Renal pelvis (tissue), 12 donors: ENCODE measurements around the gene EPHX1. TPM values are rescaled to one million over a fixed set of nuclear protein-coding genes. Genes with fewer than 3 reads are reported as not detected.
A peak's percentile ranks its signal among the peaks of the same experiment; 100 is the strongest.
"Not testable (repeated sequence)": the region's sequence is repeated elsewhere in the genome, so short reads cannot be mapped to it uniquely, and the experiment has no call there.

Experiments
- DNase-seq: peaks from one replicate; pipeline ENCODE4 v3.0.0-alpha.2; 2013
- long read RNA-seq, 16 experiments: transcript quantifications; one replicate each; lab custom pipeline, GENCODE V29; 2026
- polyA plus RNA-seq, 3 donors: library from polyadenylated mRNA; unstranded; fragments of 120-200 nt; gene quantifications; one replicate each; pipeline ENCODE4 v1.2.1, GENCODE V29; 2013; ENCODE audit not compliant: insufficient read length in 3 of 3

EPHX1 gene
- polyA plus RNA-seq: 10 to 100 TPM; 57.2 to 58.9 (median 58.7) TPM
- long read RNA-seq, donor 1, transcript EPHX1-201 (9 exons, 1,660 nt): major isoform, 21 of 29 reads
- long read RNA-seq, donor 1, partial matches to known transcripts: 6 of 29 reads
- long read RNA-seq, donor 1, other reads (novel, unspliced or antisense): 0 of 29 reads
- long read RNA-seq, donor 2, transcript EPHX1-201 (9 exons, 1,660 nt): major isoform, 12 of 27 reads
- long read RNA-seq, donor 2, partial matches to known transcripts: 9 of 27 reads
- long read RNA-seq, donor 2, other reads (novel, unspliced or antisense): 0 of 27 reads
- long read RNA-seq, donor 3, transcript EPHX1-203 (4 exons, 567 nt): minor isoform, 11 of 71 reads
- long read RNA-seq, donor 3, transcript EPHX1-201 (9 exons, 1,660 nt): major isoform, 21 of 71 reads
- long read RNA-seq, donor 3, partial matches to known transcripts: 37 of 71 reads
- long read RNA-seq, donor 3, other reads (novel, unspliced or antisense): 0 of 71 reads
- long read RNA-seq, donor 4, transcript EPHX1-203 (4 exons, 567 nt): minor isoform, 6 of 56 reads
- long read RNA-seq, donor 4, transcript EPHX1-201 (9 exons, 1,660 nt): major isoform, 27 of 56 reads
- long read RNA-seq, donor 4, partial matches to known transcripts: 23 of 56 reads
- long read RNA-seq, donor 4, other reads (novel, unspliced or antisense): 0 of 56 reads
- long read RNA-seq, donor 5, transcript EPHX1-201 (9 exons, 1,660 nt): major isoform, 5 of 6 reads
- long read RNA-seq, donor 5, partial matches to known transcripts: 0 of 6 reads
- long read RNA-seq, donor 5, other reads (novel, unspliced or antisense): 0 of 6 reads
- long read RNA-seq, donor 6, transcript EPHX1-201 (9 exons, 1,660 nt): major isoform, 26 of 86 reads
- long read RNA-seq, donor 6, partial matches to known transcripts: 59 of 86 reads
- long read RNA-seq, donor 6, other reads (novel, unspliced or antisense): 0 of 86 reads
- long read RNA-seq, donor 7, transcript EPHX1-201 (9 exons, 1,660 nt): major isoform, 29 of 53 reads
- long read RNA-seq, donor 7, partial matches to known transcripts: 17 of 53 reads
- long read RNA-seq, donor 7, other reads (novel, unspliced or antisense): 0 of 53 reads
- long read RNA-seq, donor 8, transcript EPHX1-201 (9 exons, 1,660 nt): major isoform, 11 of 33 reads
- long read RNA-seq, donor 8, partial matches to known transcripts: 16 of 33 reads
- long read RNA-seq, donor 8, other reads (novel, unspliced or antisense): 0 of 33 reads
- long read RNA-seq, donor 9, transcript EPHX1-201 (9 exons, 1,660 nt): major isoform, 28 of 47 reads
- long read RNA-seq, donor 9, transcript EPHX1-203 (4 exons, 567 nt): minor isoform, 9 of 47 reads
- long read RNA-seq, donor 9, partial matches to known transcripts: 9 of 47 reads
- long read RNA-seq, donor 9, other reads (novel, unspliced or antisense): 0 of 47 reads
- long read RNA-seq, donor 10, transcript EPHX1-201 (9 exons, 1,660 nt): major isoform, 19 of 26 reads
- long read RNA-seq, donor 10, transcript EPHX1-203 (4 exons, 567 nt): minor isoform, 7 of 26 reads
- long read RNA-seq, donor 10, partial matches to known transcripts: 0 of 26 reads
- long read RNA-seq, donor 10, other reads (novel, unspliced or antisense): 0 of 26 reads
- long read RNA-seq, donor 11, transcript EPHX1-201 (9 exons, 1,660 nt): major isoform, 9 of 21 reads
- long read RNA-seq, donor 11, transcript EPHX1-203 (4 exons, 567 nt): minor isoform, 6 of 21 reads
- long read RNA-seq, donor 11, partial matches to known transcripts: 5 of 21 reads
- long read RNA-seq, donor 11, other reads (novel, unspliced or antisense): 0 of 21 reads
- long read RNA-seq, donor 12, transcript EPHX1-203 (4 exons, 567 nt): minor isoform, 10 of 81 reads
- long read RNA-seq, donor 12, transcript EPHX1-201 (9 exons, 1,660 nt): major isoform, 23 of 81 reads
- long read RNA-seq, donor 12, partial matches to known transcripts: 48 of 81 reads
- long read RNA-seq, donor 12, other reads (novel, unspliced or antisense): 0 of 81 reads
- long read RNA-seq, donor 13, transcript EPHX1-201 (9 exons, 1,660 nt): major isoform, 5 of 15 reads
- long read RNA-seq, donor 13, partial matches to known transcripts: 5 of 15 reads
- long read RNA-seq, donor 13, other reads (novel, unspliced or antisense): 0 of 15 reads
- long read RNA-seq, donor 14: 0 reads
- long read RNA-seq, donor 15, transcript EPHX1-201 (9 exons, 1,660 nt): major isoform, 39 of 102 reads
- long read RNA-seq, donor 15, partial matches to known transcripts: 59 of 102 reads
- long read RNA-seq, donor 15, other reads (novel, unspliced or antisense): 0 of 102 reads
- long read RNA-seq, donor 16, transcript EPHX1-201 (9 exons, 1,660 nt): major isoform, 27 of 59 reads
- long read RNA-seq, donor 16, transcript EPHX1-203 (4 exons, 567 nt): minor isoform, 10 of 59 reads
- long read RNA-seq, donor 16, partial matches to known transcripts: 19 of 59 reads
- long read RNA-seq, donor 16, other reads (novel, unspliced or antisense): 0 of 59 reads

DNA sequence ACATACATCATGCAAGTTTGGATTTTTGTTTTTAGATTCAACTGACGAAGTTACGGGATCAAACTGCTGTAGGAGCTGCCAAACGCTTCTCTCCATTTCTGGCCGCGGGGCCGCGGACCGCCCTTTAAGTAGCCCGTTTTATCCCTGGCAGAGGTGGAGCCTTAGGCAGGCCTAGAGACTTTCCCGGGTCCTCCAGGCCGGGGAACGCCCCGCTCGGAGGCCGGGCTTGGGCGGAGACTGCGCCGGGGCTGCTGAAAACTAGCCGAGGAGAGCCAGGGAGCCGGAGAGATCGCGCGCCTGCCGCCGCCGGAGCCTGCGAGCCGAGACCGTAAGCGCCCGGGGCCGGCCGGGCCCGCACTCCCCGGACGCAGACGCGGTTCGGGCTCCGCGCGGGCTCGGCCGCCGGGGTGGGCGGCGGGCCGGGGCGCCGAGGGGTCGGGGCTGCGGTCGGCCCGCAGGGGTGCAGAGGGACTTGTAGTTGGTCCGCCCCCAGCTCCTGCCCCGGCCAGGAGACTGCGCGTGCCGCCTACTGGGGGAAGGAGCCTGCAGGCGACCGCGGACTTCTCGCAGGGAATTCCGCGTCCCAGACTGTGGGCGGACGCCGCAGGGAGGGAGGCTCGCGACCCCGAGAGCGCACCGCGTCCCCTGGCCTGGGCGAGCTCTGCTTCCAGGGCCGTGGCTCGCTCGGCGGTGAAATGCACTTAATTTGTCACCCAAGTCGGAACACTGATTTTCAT is at the start of gene EPHX1:
Gene EPHX1 (plus strand): TSS at position 283 of the 737 bp plus-strand sequence. CDS start 18,606 bp downstream, outside the sequence.
- peak; percentile 87 for DNase-seq

DNA sequence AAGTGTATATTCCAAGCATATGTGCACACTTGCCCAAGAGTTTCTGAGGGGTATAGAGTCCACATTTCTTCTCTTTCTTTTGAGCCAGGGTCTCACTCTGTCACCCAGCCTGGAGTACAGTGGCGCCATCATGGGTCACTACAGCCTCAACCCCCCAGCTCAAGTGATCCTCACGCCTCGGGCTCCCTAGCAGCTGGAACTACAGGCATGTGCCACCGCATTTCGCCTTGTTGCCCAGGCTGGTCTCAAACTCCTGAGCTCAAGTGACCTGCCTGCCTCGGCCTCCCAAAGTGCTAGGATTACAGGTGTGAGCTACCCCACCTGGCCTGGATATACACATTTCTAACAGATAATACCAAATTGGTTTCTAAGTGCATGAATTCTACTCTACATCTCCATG is 49.4 kb upstream of the EPHX1 start:
- no peak for DNase-seq

DNA sequence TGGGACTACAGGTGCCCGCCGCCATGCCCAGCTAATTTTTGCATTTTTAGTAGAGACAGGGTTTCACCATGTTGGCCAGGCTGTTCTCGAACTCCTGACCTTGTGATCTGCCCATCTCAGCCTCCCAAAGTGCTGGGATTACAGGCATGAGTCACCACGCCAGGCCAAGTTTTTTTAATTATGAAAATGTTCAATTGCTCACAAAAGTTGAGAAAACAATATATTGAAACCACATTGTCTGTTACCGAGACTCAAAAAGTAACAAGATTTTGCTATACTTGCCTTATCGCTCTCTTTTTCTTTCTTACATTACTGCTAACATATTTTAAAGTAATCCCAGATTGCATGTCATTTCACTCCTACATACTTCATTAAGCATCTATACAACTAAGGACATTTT is 48.5 kb upstream of the EPHX1 start:
- not testable (repeated sequence) for DNase-seq

DNA sequence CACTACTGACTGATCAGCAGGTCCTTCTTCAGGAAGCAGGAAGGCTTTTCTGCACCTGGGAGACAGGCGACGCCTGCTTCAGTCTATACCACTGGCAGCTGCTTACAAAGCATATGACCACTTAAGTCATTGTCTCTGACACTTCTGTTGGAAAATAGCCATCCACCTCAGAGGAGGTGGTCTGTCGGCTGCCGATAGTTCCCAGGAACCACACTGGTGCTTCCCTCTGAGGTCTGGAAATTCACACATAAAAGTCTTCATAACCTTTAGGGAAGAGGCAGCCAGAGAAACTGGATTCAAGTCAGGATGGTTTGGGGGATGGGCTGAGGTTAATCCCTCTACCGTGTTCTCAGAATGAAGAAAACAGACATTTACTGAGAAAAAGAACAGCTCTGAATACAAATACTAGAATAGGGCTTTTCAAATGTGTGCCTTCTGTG is 47.9 kb upstream of the EPHX1 start:
- no peak for DNase-seq

DNA sequence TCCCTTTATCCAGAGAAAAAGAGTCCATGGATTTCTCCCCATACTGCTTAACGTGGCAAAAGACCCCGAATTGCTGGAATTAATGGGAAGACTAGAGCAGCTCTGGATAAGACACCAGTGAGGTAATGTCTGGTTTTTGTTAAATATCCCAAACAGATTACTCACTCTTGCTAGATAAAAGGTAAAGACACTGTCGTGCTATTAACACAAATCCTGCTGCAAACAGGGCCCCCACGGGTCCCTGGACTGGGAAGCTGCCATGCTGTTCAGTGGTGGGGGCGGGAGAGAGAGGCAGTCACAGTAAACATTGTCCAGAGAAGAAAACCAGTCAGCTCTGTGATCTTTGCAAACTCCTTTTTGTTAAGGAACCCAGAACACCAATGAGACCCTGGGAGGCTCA is 47.5 kb upstream of the EPHX1 start:
- DNase-seq: no peak

DNA sequence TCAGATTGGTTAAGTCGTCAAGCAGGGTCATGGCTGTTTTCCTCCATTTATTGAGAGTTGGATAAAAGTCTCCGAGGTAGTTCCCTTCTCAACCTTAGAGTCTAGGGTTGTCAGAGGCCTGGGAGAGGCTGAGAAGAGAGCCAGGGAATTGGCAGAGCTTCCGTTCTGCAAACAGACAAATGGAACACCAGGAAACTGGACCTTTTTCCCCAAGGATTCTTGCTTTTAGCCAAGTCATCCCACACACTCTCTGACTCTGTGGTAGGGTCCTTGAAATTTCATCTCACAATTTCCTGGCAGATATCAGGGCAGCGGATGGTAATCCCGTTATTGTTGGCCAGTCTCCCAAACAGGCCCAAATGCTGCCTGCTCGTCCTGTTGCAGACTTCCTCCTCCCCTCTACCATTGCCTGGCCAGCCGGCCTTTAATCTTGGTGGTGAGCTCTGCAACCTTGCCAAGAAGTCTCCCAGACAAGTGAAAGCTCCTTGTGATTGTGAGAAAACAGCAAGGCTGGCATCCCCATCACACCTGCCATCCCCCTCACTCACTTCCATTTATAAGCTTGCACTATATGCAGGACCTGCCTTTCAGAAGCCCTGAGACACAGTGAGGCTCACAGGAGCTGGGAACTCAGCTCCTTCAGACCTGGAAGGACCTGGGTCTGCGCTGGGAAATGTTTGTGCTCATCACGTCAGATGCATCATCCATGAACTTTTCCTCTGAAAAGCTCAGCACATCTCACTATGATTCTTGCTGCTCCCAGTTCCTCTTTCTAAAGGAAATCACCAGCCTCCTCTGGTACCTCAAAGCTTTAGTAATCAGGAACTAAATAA is 46.0 kb upstream of the EPHX1 start:
- DNase-seq: no peak

DNA sequence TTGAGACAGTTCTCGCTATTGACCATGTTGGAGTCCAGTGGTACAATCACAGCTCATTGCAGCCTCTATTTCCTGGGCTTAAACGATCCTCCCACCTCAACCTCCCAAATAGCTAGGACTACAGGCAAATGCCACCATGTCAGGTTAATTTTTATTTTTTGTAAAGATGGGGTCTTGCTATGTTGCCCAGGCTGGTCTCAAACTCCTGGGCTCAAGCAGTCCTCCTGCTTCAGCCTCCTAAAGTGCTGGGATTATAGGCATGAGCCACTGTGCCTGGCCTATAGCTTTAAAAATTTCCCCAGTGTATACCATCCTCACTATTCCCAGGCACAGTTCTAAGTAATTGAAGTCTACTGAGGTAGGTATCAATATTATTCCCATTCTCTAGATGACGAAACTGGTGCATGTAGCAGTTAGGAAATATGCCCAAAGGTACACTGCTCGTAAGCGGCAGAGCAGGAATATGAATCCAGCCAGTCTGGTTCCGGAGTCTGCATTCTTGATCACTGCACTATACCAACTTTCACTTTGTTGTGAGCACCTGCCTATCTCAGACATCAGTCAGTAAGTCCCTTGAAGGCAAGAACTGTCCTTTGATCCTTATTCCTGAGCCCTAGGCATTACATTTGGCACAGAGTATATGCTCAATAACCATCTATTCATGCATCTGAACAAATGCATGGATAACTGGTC is 43.8 kb upstream of the EPHX1 start:
- DNase-seq: no peak

DNA sequence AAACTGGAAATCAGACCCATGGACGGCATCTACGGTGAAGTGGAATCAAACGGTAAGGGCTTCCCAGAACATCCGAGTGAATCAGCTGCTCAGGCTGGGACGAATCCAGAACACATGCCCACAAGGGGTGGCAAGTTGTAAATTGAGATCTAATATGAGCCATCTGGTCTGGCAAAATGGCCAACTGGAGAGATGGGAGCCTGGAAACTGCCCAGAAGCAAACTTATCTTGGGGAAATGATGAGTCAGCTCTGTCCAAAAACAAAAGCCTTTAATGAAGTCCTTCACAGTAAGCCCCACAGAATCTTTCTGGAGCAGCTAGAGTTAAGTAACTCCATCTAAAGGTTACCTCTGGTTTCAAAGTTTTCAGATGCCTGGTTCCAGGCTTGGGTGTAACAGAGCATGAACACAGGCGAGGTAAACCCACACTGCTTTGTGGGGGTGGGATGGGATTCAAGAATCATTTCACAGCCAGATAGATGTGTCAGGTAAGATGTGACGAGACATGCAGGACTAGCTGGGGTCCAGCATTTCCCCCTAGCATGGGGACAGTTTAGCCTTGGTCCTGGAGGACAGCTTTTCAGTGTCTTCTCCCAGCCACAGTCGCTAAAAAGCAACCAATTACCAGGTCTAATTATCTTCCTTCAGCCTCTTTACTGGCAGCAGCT is 42.8 kb upstream of the EPHX1 start:
- DNase-seq: no peak

DNA sequence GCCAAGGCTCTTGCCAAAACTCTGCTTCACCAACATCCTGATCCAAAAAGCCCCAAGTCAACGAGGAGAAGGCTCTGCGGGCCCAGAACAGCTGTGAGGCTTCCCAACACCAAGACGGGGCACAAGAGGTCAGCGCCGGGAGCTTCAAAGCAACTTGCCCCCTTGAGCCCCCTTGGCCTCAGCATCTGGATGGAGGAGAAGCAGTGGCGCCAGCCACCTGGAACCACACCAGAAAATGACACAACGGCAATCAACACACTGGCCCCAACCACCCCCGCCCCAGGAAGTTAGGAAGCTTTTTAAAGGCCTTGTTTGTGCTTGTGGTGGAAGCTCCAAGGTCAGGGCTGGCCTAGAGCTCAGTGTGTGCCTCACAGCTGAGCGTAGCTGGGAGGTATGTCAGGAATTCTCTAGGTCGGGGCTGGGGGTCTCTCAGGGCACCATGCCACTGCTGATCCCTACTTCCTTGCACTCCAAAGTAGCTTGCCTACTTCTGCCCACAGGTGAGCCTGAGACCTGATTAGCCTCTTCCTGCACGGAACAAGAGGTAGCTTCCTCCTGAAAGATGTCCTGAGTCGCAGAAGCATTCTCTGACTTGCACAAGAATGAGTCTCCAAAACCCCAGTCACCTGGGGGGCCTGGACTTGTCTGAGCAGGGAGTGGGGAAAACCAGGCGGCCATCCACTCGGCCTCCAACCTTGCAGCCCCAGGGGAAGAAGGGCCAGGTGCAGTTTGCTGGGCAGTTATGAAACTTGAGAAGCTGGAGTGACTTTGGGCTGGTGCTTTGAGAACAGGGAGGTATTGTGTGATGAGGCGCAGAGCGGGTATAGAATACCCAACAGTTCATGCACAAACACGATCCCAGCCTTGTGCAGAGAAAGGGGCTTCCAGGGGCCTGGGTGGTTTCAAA is 42.0 kb upstream of the EPHX1 start:
- peak; percentile 51 for DNase-seq

DNA sequence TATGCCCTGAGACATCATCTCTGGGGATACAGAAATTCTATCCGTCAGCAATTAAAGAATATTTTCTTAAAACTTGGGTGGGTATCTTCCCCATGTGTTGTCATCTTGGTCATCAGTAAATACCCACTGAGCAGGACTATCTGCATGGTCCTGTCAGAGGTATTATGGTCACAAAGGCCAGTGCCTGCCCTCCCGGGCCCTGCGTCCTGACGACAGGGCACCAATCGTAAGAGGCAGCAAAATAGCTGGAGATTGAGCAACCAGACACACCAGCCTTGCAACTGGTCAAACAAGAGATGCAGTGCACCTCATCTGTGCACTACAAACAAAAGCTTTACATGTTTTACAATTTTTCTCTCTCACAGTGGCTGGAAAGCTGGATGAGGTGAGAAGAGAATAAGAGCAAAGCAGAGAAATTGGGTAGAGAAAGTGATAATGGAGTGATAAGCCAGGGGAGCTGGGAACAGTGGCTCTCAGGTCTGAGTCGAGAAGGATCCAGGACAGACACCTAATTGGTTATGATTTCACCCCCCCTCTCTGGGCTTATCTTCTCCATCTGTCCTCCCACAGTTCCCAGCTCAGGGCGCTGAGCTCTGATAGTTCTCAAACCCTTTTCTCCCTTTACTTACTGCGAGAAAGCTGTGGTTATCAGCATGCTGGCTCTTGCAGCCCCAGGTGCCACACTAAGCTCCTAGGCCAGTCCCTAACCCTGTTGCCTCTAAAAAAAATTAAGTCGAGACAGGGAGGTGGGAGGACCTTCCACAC is 41.1 kb upstream of the EPHX1 start:
- no peak for DNase-seq

DNA sequence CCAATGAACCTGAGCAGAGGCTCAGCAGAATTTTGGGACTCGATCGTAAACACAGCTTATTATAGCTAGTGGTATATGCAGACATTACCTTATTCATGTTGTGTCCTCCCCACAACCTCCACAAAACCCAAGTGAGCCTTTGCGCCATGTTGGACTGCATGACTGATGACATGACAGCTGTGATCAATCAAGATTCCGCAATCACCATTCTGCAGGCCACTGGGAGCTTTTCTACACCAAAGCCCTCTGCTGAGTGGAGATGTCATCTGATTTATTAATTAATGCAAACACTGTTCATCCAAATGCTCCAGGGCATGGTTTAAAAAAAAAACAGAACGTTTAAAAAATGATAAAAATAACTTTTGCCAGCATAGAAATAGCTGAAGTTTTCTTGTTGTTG is 40.2 kb upstream of the EPHX1 start:
- DNase-seq: no peak

DNA sequence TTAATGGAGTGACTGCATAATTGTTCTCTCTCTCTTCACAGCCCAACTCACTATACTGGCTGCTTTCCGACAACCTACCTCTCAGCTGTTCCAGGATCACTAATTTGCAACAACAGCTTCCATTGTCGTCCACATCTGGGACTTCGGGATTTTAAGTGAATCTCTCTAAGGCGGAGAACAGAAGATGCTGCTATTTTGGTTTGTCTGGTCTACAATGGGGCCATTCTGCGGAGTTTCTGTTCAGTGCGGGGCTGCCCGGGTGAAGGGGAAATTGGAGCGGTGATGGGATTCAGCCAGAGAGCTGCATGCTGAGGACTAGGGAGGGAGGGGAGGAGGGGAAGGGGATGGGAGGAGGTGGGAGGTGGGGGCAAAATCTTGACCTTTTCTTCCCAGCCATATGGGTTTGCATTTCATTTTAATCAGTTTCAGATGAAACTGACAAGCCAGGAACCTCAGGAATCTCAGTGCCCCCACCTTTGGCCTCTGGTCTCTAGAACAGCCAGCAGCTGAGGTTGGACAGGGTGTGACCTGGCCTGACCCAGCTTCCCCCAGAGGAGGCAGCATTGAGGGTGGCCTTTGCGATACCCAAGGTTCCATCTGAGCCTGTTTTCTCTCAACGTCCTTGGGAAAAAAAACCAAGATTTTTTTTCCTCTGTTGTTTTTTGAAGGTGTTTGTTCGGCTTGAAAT is 39.2 kb upstream of the EPHX1 start:
- DNase-seq: no peak

DNA sequence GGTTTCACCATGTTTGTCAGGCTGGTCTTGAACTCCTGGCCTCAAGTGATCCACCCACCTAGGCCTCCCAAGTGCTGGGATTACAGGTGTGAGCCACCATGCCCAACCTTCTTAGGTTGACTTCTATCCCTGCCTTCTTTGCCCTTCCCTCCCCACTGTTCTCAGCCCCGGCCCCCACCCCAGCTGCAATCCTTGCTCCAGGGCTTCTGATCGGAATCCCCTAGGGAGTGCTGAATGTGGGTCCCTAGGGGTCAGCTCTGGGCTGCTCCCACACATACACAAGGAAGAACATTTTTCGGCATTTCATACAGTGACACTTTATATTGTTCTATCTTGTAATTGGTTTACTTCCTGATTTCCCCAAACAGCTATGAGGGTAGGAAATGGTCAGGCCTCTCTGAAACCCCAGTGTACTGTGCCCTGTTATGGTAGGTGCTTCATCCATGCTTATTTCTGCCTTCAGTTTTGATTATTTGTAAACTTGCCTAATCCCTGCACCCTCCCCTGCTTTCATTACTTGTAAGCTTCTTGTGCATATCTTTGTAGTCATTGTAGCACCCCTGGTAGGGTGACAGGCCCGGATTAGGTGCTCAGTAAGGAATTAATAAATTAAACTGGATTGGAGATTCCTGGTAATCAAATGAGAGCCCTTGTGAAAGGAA is 38.1 kb upstream of the EPHX1 start:
- DNase-seq: no peak
